Activated CD8-positive, alpha-beta memory T cell treated with anti-CD3 and anti-CD28 coated beads for 24 hours (primary cell): ENCODE data around the gene OR4Q3.
"Not testable (repeated sequence)": the region's sequence is repeated elsewhere in the genome, so short reads cannot be mapped to it uniquely, and the experiment has no call there.

ENCODE experiments used
- DNase-seq: peaks from one replicate; pipeline ENCODE4 v3.0.0-alpha.2; 2020

Gene OR4Q3

DNA sequence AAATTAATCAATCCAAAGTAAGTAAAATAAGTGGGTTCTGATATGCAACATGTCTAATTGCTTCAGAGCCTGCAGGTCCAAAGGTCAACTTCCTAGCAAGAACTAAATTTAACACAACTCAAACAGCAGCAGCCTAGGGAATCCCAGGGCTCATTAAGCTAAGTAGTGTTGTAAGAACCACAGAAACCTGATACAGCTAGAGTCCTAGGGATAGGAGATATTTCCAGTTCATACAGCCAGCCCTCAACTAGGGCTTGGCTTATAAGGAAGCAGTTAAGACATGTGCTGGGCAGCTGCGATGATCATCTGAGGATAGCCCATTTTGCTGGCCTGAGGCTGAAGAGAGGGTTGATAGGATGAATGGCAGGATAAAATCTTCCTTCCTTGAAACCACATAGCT lies at the start of gene OR4Q3:
Gene OR4Q3 (plus strand): TSS at position 316 of the 400 bp plus-strand sequence.
- DNase-seq: no peak

DNA sequence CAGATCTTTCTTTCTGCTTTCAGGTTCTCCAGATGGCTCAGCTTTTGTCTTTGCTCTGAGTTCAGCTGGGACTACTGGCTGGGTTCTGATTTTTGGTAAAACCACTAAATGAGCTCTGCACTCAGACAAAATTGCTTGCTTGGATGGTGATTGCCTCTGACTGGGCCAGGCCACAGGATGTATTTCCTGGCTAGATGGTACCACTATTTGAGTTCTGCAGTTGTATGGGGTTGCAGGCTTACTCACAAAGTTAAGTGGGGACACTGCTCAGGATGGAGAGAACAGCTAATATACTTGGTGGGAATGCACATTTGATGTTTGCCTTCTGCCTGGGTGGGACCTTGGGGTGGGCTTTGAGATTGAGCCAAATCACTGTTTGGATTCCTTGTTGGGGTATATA lies 14.0 kb upstream of the OR4Q3 start:
- DNase-seq: no peak

GRCh38 chr14:19729763-19730162 lies 13.6 kb upstream of the OR4Q3 start:
- DNase-seq: no peak

GRCh38 chr14:19733893-19734292 lies 9.5 kb upstream of the OR4Q3 start:
- DNase-seq: not testable (repeated sequence)

DNA sequence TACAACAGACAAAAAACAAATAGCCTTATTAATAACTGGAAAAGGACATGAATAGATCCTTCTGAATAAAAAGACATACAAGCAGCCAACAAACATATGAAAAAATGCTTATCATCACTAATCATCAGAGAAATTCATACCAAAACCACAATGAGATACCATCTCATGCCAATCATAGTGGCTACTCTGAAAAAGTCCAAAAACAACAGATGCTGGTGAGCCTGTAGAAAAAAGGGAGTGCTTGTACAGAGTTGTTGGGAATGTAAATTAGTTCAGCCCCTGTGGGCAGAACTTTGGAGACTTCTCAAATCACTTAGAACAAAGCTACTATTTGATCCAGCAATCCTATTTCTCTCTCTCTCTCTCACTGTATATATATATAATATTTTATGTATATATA lies 8.9 kb downstream of the OR4Q3 start:
- DNase-seq: not testable (repeated sequence)

GRCh38 chr14:19754172-19754571 lies 10.8 kb downstream of the OR4Q3 start:
- no peak for DNase-seq

GRCh38 chr14:19771491-19771890 lies 28.1 kb downstream of the OR4Q3 start:
- DNase-seq: not testable (repeated sequence)

GRCh38 chr14:19771895-19772430 lies 28.6 kb downstream of the OR4Q3 start:
- DNase-seq: no peak

- not testable (repeated sequence) for DNase-seq
Observed at GRCh38 chr14:19772454-19772853, 29.1 kb downstream of the OR4Q3 start.

GRCh38 chr14:19773204-19773603 lies 29.8 kb downstream of the OR4Q3 start, which contains the start of gene OR4M1:
Gene OR4M1 (plus strand): TSS chr14:19773504. CDS start chr14:19780323, 6,819 bp downstream.
- DNase-seq: not testable (repeated sequence)

DNA sequence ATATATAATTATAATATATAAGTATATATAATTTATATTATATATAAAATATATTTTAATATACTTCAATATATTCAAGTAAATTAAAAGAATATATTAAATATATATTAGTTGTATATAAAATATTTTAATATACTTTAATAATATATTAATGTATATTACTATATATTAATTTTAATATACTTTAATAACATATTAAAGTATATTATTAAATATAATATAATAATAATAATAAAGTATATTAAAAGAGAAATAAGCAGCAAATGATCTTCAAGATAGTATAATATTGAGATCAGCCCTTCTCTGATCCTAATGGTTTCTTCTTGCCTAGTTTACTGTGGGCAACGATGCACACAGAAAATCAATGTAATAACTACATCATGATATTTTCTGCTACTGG lies 32.2 kb downstream of the OR4Q3 start:
- DNase-seq: no peak

DNA sequence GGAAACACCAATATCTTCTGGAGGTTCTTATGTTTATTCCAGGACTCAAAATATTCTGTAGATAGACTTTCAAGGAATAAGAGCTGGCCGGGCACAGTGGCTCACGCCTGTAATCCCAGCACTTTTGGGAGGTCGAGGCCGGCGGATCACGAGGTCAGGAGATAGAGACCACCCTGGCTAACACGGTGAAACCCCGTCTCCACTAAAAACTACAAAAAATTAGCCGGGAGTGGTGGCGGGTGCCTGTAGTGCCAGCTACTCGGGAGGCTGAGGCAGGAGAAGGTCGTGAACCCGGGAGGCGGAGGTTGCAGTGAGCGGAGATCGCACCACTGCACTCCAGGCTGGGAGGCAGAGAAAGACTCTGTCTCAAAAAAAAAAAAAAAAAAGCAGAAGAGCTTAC lies 42.5 kb downstream of the OR4Q3 start:
- DNase-seq: not testable (repeated sequence)

- not testable (repeated sequence) for DNase-seq
Observed at GRCh38 chr14:19787318-19787717, 43.9 kb downstream of the OR4Q3 start.

DNA sequence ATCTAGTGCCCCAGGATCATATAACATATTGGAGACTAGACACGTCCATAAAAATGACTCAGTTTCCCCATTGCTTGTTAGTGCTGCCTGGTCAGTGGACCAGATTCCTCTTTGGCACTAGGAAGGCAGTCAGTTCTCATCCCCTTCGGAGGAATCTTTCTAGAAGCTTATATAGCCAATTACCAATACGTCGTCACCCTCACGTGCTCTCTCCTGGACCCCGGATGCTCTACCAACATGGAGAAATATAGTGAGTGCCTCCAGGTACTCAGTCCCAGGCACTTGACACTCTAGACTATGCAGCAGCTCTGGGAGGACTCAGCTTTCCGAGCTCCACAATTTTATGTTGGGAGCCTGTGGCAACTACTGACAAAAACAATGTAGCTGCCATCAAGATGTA lies 44.8 kb downstream of the OR4Q3 start:
- DNase-seq: not testable (repeated sequence)

- not testable (repeated sequence) for DNase-seq
Observed at GRCh38 chr14:19796520-19797108, 53.2 kb downstream of the OR4Q3 start.
